H1 (cell line): ENCODE results near the gene GTSE1. TPM values are rescaled to one million over a fixed set of nuclear protein-coding genes. Genes with fewer than 3 reads are reported as not detected.

Experiments
- CREB1 ChIP-seq: IDR thresholded peaks from 2 replicates; pipeline ENCODE4 v1.6.1; 2012; ENCODE audit warnings: inconsistent platforms
- HDAC2 ChIP-seq, 2 experiments: fragments of 300-600 bp in 1 of 2; sonication (generic) in 1 of 2; IDR thresholded peaks; 2 replicates each; pipeline ENCODE4 v1.6.1; 2011 to 2012; ENCODE audit warnings: low read depth in 2 of 2, low read length in 2 of 2, mild to moderate bottlenecking in 2 of 2, moderate library complexity in 2 of 2, borderline replicate concordance in 1 of 2, inconsistent platforms in 1 of 2
- JUND ChIP-seq: IDR thresholded peaks from 2 replicates; pipeline ENCODE4 v1.6.1; 2011; ENCODE audit warnings: mild to moderate bottlenecking, improper control_type of control experiment, low read length
- POLR2A ChIP-seq, 2 experiments: IDR thresholded peaks; 1 replicate in 1 of 2; 2 replicates in 1 of 2; pipeline ENCODE4 v1.6.1; 2011; ENCODE audit warnings: low read depth in 2 of 2, low read length in 2 of 2, mild to moderate bottlenecking in 2 of 2; ENCODE audit errors: control extremely low read depth in 1 of 2
- TAF1 ChIP-seq: IDR thresholded peaks from 2 replicates; pipeline ENCODE4 v1.6.1; 2011; ENCODE audit warnings: mild to moderate bottlenecking, low read depth, low read length
- USF2 ChIP-seq: IDR thresholded peaks from 2 replicates; pipeline ENCODE4 v1.6.1; 2011; ENCODE audit warnings: low read length, improper control_type of control experiment
- polyA plus RNA-seq, 7 experiments: library from polyadenylated mRNA; depleted of rRNA in 3 of 7; stranded (reverse) in 5 of 7; unstranded in 2 of 7; fragments of >200 nt in 5 of 7; fragments of 200-250 nt in 2 of 7; gene quantifications; 1 replicate in 5 of 7; 2 replicates in 1 of 7; 4 replicates in 1 of 7; pipeline versions ENCODE4 v1.2.1 to v1.2.3, GENCODE V29; 2011 to 2013; ENCODE audit warnings: missing spikeins in 2 of 7, mixed read lengths in 2 of 7
- total RNA-seq: library from RNA; stranded (reverse); fragmentation: NEBNext Ultra II Directional; extraction: Animal tissue kit (Norgen Biotek cat#: 25700); gene quantifications from 2 replicates; pipeline ENCODE4 v1.2.1, GENCODE V29; 2021

Gene GTSE1
- total and polyA plus RNA-seq, 2 of the 8 experiments (the other 6 are each of a cell fraction or from before 2014, with no cell fraction given), result 17.5 to 38.6 TPM

GRCh38 chr22:46292732-46293131 lies 3.9 kb upstream of the GTSE1 start (continued):
- no peak for TF ChIP-seq HDAC2 (IDR thresholded peaks at IDR 0.05; ENCODE audit: borderline replicate concordance in 1 of 2, low read depth in 2 of 2, low read length in 2 of 2)
- TF ChIP-seq TAF1, result no peak
- no peak for TF ChIP-seq USF2
- no peak for TF ChIP-seq POLR2A (IDR thresholded peaks at IDR 0.05; ENCODE audit: control extremely low read depth in 1 of 2, low read depth in 2 of 2, low read length in 2 of 2)
- no peak for TF ChIP-seq JUND
- no peak for TF ChIP-seq CREB1
